Measurements from ENCODE around the gene EFNB2.

EFNB2 gene

GRCh38 chr13:106565127-106565775 is 29.8 kb upstream of the EFNB2 start:
- Histone ChIP-seq H3K9me3 (ENCODE audit: insufficient read depth, low read depth, low read length) (no peaks in the 10 kb centered on the region), H3K4me3 (ENCODE audit: low read length) (peak overlapping the region; percentile 90), H3K9ac (ENCODE audit: low read depth, low read length) (peak overlapping the region; percentile 93; the same call in 1 of the 2 replicates), H3K27ac (ENCODE audit: low read length) (no peak overlapping the region), H3K36me3 (ENCODE audit: insufficient read depth, low read depth, low read length) (no peaks in the 10 kb centered on the region), H3K27me3 (ENCODE audit: insufficient read depth, low read length) (no peaks in the 10 kb centered on the region), H3K4me1 (ENCODE audit: insufficient read depth, low read length) (peaks cover 49% of the 10 kb centered on the region)

DNA sequence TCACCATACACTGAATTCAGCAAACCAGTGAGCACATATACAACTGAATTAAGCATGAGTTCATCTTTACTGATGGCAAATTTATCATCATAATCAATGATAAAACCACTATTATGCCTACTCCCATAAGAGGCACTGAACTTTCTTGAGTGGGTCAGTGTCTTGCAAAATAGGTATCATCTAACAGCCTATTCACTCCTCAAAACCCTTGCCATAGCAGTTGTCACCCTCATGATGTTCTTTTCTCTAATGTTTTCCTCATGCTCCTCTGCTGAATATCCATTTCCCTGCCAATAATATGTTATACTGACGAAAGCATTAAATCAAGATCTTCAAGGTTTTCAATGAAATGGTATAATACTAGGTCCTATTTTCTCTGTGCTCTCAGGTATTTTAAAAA is 26.8 kb upstream of the EFNB2 start:
- Histone ChIP-seq H3K27me3 (ENCODE audit: insufficient read depth, low read length) (no peaks in the 10 kb centered on the region), H3K27ac (ENCODE audit: low read length) (no peak overlapping the region), H3K4me1 (ENCODE audit: insufficient read depth, low read length) (peaks cover 40% of the 10 kb centered on the region), H3K36me3 (ENCODE audit: insufficient read depth, low read depth, low read length) (peaks cover 26% of the 10 kb centered on the region), H3K9me3 (ENCODE audit: insufficient read depth, low read depth, low read length) (no peaks in the 10 kb centered on the region), H3K4me3 (ENCODE audit: low read length) (peak overlapping the region; percentile 15; the same call in 1 of the 2 replicates), H3K9ac (ENCODE audit: low read depth, low read length) (0 out of 2 replicates have a peak overlapping the region, but pooled peaks have one; percentile 14)

DNA sequence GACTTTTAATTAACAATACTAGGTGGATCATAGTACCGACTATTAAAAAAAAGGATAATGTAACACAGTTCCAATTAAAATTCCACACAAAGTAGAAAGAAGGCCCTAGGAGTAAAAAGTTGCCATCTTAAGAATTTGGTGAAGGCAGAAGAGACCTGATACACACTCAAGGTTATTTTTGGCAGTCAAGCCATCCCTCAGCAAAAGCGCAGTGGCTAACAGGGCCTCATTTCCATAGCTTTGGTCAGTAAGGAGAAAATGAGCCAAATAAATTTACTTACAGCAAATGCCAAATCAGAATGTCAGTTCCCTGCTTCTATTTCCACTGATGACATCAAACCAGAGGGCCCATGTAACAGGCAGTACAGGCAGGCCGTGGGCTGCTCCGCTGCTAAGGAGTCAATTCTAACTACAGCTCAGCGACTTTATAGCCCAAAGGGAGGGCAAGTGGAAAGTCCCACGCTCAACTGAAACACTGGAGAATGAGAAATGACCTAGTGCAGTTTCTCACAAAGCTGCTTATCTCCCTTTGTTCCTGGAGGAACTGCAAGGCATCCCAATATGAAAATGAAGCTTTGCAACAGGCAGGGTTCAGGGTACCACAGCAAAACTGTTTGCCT is 26.2 kb upstream of the EFNB2 start:
- H3K4me1 ChIP-seq (ENCODE audit: insufficient read depth, low read length): peaks cover 40% of the 10 kb centered on the region
- H3K27me3 ChIP-seq (ENCODE audit: insufficient read depth, low read length): no peaks in the 10 kb centered on the region
- 0 out of 2 replicates have a peak overlapping the region, but pooled peaks have one; percentile 14 for H3K9ac ChIP-seq (ENCODE audit: low read depth, low read length)
- no peak overlapping the region for H3K27ac ChIP-seq (ENCODE audit: low read length)
- no peaks in the 10 kb centered on the region for H3K9me3 ChIP-seq (ENCODE audit: insufficient read depth, low read depth, low read length)
- H3K4me3 ChIP-seq (ENCODE audit: low read length): peak overlapping the region; percentile 10; the same call in 1 of the 2 replicates
- H3K36me3 ChIP-seq (ENCODE audit: insufficient read depth, low read depth, low read length): peaks cover 33% of the 10 kb centered on the region

DNA sequence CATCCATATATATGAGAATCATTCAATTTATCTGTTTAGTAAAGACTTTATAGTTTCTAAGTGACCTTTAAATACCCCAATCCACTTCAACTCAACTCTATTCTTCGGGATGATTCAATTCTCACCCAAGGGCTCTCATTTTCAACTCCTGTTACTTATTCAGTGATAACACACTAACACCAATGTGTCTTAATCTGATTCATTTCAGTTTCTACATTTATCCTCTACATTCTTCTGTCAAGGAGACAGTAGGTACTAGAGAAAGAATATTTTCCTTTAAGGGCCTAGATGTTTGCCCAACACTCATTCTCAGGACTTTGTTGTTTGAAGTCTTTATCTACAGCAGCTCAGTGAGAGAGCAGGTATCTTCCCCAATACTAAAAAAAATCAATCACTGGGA is 25.4 kb upstream of the EFNB2 start:
- Histone ChIP-seq H3K27me3 (ENCODE audit: insufficient read depth, low read length) (no peaks in the 10 kb centered on the region), H3K4me1 (ENCODE audit: insufficient read depth, low read length) (peaks cover 36% of the 10 kb centered on the region), H3K9me3 (ENCODE audit: insufficient read depth, low read depth, low read length) (no peaks in the 10 kb centered on the region), H3K9ac (ENCODE audit: low read depth, low read length) (peak overlapping the region; percentile 16; the same call in 1 of the 2 replicates), H3K4me3 (ENCODE audit: low read length) (no peak overlapping the region), H3K36me3 (ENCODE audit: insufficient read depth, low read depth, low read length) (peaks cover 41% of the 10 kb centered on the region), H3K27ac (ENCODE audit: low read length) (no peak overlapping the region)

GRCh38 chr13:106558527-106558926 is 23.1 kb upstream of the EFNB2 start:
- H3K27ac ChIP-seq (ENCODE audit: low read length): no peak overlapping the region
- no peak overlapping the region for H3K9ac ChIP-seq (ENCODE audit: low read depth, low read length)
- H3K4me1 ChIP-seq (ENCODE audit: insufficient read depth, low read length): peaks cover 14% of the 10 kb centered on the region
- H3K36me3 ChIP-seq (ENCODE audit: insufficient read depth, low read depth, low read length): peaks cover 64% of the 10 kb centered on the region
- no peaks in the 10 kb centered on the region for H3K9me3 ChIP-seq (ENCODE audit: insufficient read depth, low read depth, low read length)
- H3K27me3 ChIP-seq (ENCODE audit: insufficient read depth, low read length): no peaks in the 10 kb centered on the region
- no peak overlapping the region for H3K4me3 ChIP-seq (ENCODE audit: low read length)

DNA sequence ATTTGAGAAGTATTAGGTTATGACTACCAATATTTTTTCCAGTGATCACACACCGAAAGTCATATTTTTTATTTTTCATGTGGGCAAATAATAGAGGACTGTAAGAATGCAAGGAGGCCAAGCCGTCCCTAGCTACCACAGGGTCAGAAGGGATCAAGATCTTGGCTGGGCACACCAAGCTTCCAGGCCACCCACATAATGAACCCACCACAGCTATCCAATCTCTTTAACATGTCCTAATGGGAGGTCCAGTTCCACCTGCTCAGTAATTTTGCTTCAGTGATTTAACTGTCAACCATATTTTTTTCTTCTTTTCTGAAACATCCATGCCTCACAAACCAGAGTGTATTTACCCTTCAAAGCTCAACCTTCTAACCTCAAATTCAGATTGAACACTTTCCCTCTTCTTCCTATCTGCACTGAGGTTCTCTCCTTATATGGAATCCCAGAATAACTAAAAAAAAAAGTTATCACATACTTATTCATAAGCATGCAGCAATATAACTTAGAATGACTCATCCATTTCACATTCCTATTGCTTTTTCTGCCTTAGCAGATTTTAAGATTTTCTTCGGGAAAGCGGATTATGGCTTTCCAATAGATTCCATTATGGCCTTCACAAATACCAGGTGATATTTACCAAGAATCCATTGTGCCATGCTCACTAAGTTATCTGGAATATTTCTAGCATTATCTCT is 20.3 kb upstream of the EFNB2 start:
- no peaks in the 10 kb centered on the region for H3K4me1 ChIP-seq (ENCODE audit: insufficient read depth, low read length)
- no peak overlapping the region for H3K4me3 ChIP-seq (ENCODE audit: low read length)
- no peak overlapping the region for H3K27ac ChIP-seq (ENCODE audit: low read length)
- no peak overlapping the region for H3K9ac ChIP-seq (ENCODE audit: low read depth, low read length)
- no peaks in the 10 kb centered on the region for H3K9me3 ChIP-seq (ENCODE audit: insufficient read depth, low read depth, low read length)
- peaks cover 92% of the 10 kb centered on the region for H3K36me3 ChIP-seq (ENCODE audit: insufficient read depth, low read depth, low read length)
- H3K27me3 ChIP-seq (ENCODE audit: insufficient read depth, low read length): no peaks in the 10 kb centered on the region

- H3K36me3 ChIP-seq (ENCODE audit: insufficient read depth, low read depth, low read length): peaks cover 97% of the 10 kb centered on the region
- no peak overlapping the region for H3K4me3 ChIP-seq (ENCODE audit: low read length)
- no peak overlapping the region for H3K9ac ChIP-seq (ENCODE audit: low read depth, low read length)
- H3K27ac ChIP-seq (ENCODE audit: low read length): no peak overlapping the region
- H3K27me3 ChIP-seq (ENCODE audit: insufficient read depth, low read length): no peaks in the 10 kb centered on the region
- no peaks in the 10 kb centered on the region for H3K9me3 ChIP-seq (ENCODE audit: insufficient read depth, low read depth, low read length)
- no peaks in the 10 kb centered on the region for H3K4me1 ChIP-seq (ENCODE audit: insufficient read depth, low read length)
Measured at GRCh38 chr13:106551751-106552150, 16.3 kb upstream of the EFNB2 start.

- H3K36me3 ChIP-seq (ENCODE audit: insufficient read depth, low read depth, low read length): peaks cover 97% of the 10 kb centered on the region
- no peaks in the 10 kb centered on the region for H3K9me3 ChIP-seq (ENCODE audit: insufficient read depth, low read depth, low read length)
- H3K27me3 ChIP-seq (ENCODE audit: insufficient read depth, low read length): no peaks in the 10 kb centered on the region
- H3K4me3 ChIP-seq (ENCODE audit: low read length): no peak overlapping the region
- no peak overlapping the region for H3K27ac ChIP-seq (ENCODE audit: low read length)
- no peak overlapping the region for H3K9ac ChIP-seq (ENCODE audit: low read depth, low read length)
- no peaks in the 10 kb centered on the region for H3K4me1 ChIP-seq (ENCODE audit: insufficient read depth, low read length)
Measured at GRCh38 chr13:106551350-106551749, 15.9 kb upstream of the EFNB2 start.

- H3K9ac ChIP-seq (ENCODE audit: low read depth, low read length): no peak overlapping the region
- no peak overlapping the region for H3K27ac ChIP-seq (ENCODE audit: low read length)
- H3K9me3 ChIP-seq (ENCODE audit: insufficient read depth, low read depth, low read length): no peaks in the 10 kb centered on the region
- no peaks in the 10 kb centered on the region for H3K27me3 ChIP-seq (ENCODE audit: insufficient read depth, low read length)
- peaks cover 97% of the 10 kb centered on the region for H3K36me3 ChIP-seq (ENCODE audit: insufficient read depth, low read depth, low read length)
- no peak overlapping the region for H3K4me3 ChIP-seq (ENCODE audit: low read length)
- H3K4me1 ChIP-seq (ENCODE audit: insufficient read depth, low read length): no peaks in the 10 kb centered on the region
Measured at GRCh38 chr13:106550570-106551135, 15.2 kb upstream of the EFNB2 start.

- no peak overlapping the region for H3K27ac ChIP-seq (ENCODE audit: low read length)
- H3K4me1 ChIP-seq (ENCODE audit: insufficient read depth, low read length): no peaks in the 10 kb centered on the region
- H3K9me3 ChIP-seq (ENCODE audit: insufficient read depth, low read depth, low read length): no peaks in the 10 kb centered on the region
- no peak overlapping the region for H3K9ac ChIP-seq (ENCODE audit: low read depth, low read length)
- H3K27me3 ChIP-seq (ENCODE audit: insufficient read depth, low read length): no peaks in the 10 kb centered on the region
- no peak overlapping the region for H3K4me3 ChIP-seq (ENCODE audit: low read length)
- H3K36me3 ChIP-seq (ENCODE audit: insufficient read depth, low read depth, low read length): peaks cover 97% of the 10 kb centered on the region
Measured at GRCh38 chr13:106548064-106548696, 12.7 kb upstream of the EFNB2 start.

DNA sequence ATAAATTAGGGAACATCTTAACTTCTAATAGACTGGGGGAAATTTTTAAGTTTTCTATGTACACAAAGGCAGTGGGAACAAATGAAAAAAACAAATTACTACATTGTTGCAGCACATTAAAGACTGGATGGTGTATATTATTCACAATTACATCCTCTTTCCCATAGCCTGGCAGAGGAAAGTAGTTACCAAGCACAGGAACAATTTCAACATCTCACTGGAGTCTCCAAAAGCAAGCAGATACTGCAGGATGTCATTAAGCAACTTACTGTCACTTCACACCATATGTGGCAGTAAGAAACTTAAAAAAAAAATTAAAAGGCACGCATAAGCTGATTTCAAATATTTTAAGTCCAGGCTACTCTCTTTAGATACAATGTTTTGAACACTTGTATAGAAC is 6.4 kb upstream of the EFNB2 start:
- Histone ChIP-seq H3K27ac (ENCODE audit: low read length) (no peak overlapping the region), H3K27me3 (ENCODE audit: insufficient read depth, low read length) (no peaks in the 10 kb centered on the region), H3K9ac (ENCODE audit: low read depth, low read length) (no peak overlapping the region), H3K4me1 (ENCODE audit: insufficient read depth, low read length) (peaks cover 3% of the 10 kb centered on the region; the same call in 1 of the 2 replicates), H3K4me3 (ENCODE audit: low read length) (no peak overlapping the region), H3K9me3 (ENCODE audit: insufficient read depth, low read depth, low read length) (no peaks in the 10 kb centered on the region), H3K36me3 (ENCODE audit: insufficient read depth, low read depth, low read length) (peaks cover 66% of the 10 kb centered on the region)

Measured in iPS-20b (cell line).